ENCODE measurements around the gene ADCY4.
"Not testable (repeated sequence)": the region's sequence is repeated elsewhere in the genome, so short reads cannot be mapped to it uniquely, and the experiment has no call there.

ADCY4 gene

DNA sequence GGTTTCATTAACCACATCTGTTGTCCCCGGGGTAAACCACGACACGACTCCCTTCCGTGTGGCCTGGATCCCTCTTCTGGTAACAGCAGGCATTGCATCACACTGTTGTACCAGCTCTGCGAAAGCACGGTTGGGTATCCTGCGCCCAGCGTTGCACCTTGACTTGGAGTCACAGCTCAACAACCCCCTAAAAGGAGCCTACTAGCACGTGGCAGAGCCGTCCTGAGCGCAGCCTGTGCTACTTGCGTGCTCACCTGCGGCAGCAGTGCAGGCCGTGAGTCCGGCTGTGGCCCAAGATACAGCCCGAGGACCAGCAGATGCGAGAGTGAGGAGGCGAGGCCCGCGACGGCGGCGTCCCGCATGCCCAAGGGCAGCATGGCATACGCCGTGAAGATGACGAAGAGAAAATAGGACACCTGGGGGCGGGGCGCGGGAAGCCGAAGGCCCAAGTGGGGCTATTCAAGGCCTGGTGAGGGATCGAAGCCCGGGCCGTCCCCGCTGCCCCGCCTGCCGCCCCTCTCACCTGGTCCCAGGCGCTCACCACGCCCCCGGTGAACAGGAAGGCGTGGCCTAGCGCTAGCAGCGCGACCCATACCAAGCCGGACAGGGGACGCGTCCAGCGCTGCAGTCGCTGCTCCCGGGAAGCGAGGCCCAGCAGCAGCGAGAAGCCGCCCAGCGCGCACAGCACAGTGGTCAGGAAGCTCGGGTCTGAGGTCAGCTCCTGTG lies 2.4 kb downstream of the ADCY4 start:
- Histone ChIP-seq H3K27me3 (replicated peaks in 2 of 5; ENCODE audit: control insufficient read depth in 4 of 5, insufficient read depth in 5 of 5, low read length in 4 of 5) (peaks cover 0 to 34% (median 10%) of the 10 kb centered on the region in 5 experiments), H3K9me3 (ENCODE audit: control extremely low read depth in 1 of 5, control insufficient read depth in 4 of 5, insufficient read depth in 2 of 5, low read depth in 1 of 5, low read length in 4 of 5) (no peaks in the 10 kb centered on the region), H3K36me3 (ENCODE audit: control insufficient read depth in 4 of 4, insufficient read depth in 4 of 4, low read length in 3 of 4) (peaks cover 0 to 12% (median 7%) of the 10 kb centered on the region in 4 experiments), H3K4me3 (ENCODE audit: control insufficient read depth in 1 of 7, extremely low read depth in 1 of 7, insufficient read depth in 4 of 7, low read depth in 2 of 7, low read length in 6 of 7) (peak overlapping the region in 6 of 7 experiments; percentile 19 to 63 (median 30)), H3K27ac (ENCODE audit: insufficient read depth in 1 of 2, low read depth in 1 of 2, low read length in 2 of 2, poor library complexity in 1 of 2, severe bottlenecking in 2 of 2) (no peak overlapping the region), H3K4me1 (ENCODE audit: control extremely low read depth in 1 of 4, control insufficient read depth in 4 of 4, insufficient read depth in 4 of 4, low read length in 3 of 4) (peaks cover 15 to 71% (median 68%) of the 10 kb centered on the region in 4 experiments)
- 4% methylated on average over 51 of the region's 56 CpGs for WGBS (ENCODE audit: insufficient coverage)
- DNase-seq = peak; percentile 89 to 95 (median 94)
- CTCF ChIA-PET = interaction anchor here (0.6 to 21.7 kb wide), 25 partner anchors 8 to 119 kb away, joined by 3 to 488 read pairs (median 6); partner anchors contain the start of genes CBLN3, CHMP4A, CIDEB and DHRS1
- POLR2A ChIA-PET = interaction anchor here (0.7 to 2.1 kb wide), 7 partner anchors 11 to 104 kb away, joined by 3 to 8 read pairs (median 4); no protein-coding TSS in a partner anchor

DNA sequence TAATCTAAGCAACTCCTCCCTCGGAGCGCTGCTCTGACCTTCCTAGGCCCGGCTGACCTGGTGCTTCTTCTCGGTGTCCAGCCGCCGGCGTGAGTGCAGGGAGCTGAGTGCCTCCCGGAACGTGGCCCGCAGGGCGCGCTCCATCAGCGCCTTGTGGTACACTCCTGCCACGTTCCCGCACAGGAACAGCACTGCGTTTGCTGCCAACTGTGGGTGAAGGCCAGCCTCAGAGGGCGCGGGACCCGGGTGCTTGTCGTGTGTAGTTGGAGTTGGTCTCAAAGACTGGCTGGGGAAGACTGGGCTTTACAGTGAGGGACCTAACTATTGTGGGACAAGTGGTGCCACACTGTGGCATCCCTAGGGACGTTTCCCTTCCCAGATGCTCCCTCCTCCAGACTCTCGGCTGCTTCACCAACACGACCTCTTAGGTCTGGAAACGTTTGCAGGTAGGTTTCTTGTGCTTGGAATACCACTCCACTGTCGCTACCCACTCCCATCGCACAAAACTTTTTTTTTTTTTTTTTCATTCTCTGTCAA lies 3.1 kb downstream of the ADCY4 start:
- Histone ChIP-seq H3K36me3 (ENCODE audit: control insufficient read depth in 4 of 4, insufficient read depth in 4 of 4, low read length in 3 of 4) (peaks cover 0 to 6% (median 4%) of the 10 kb centered on the region in 4 experiments), H3K4me1 (ENCODE audit: control extremely low read depth in 1 of 4, control insufficient read depth in 4 of 4, insufficient read depth in 4 of 4, low read length in 3 of 4) (peaks cover 19 to 77% (median 72%) of the 10 kb centered on the region in 4 experiments), H3K9me3 (ENCODE audit: control extremely low read depth in 1 of 5, control insufficient read depth in 4 of 5, insufficient read depth in 2 of 5, low read depth in 1 of 5, low read length in 4 of 5) (no peaks in the 10 kb centered on the region), H3K27me3 (replicated peaks in 2 of 5; ENCODE audit: control insufficient read depth in 4 of 5, insufficient read depth in 5 of 5, low read length in 4 of 5) (peaks cover 0 to 34% (median 10%) of the 10 kb centered on the region in 5 experiments), H3K4me3 (ENCODE audit: control insufficient read depth in 1 of 7, extremely low read depth in 1 of 7, insufficient read depth in 4 of 7, low read depth in 2 of 7, low read length in 6 of 7) (peak overlapping the region in 2 of 7 experiments; percentile 40 to 63), H3K27ac (ENCODE audit: insufficient read depth in 1 of 2, low read depth in 1 of 2, low read length in 2 of 2, poor library complexity in 1 of 2, severe bottlenecking in 2 of 2) (no peak overlapping the region)
- ChIA-PET CTCF (interaction anchor here (0.8 to 21.7 kb wide), 14 partner anchors 7 to 101 kb away, joined by 3 to 488 read pairs (median 8); partner anchors contain the start of genes CBLN3, CIDEB, DHRS1 and KHNYN), POLR2A (interaction anchor here (0.6 to 2.1 kb wide), 4 partner anchors 10 to 37 kb away, joined by 3 to 5 read pairs (median 3); no protein-coding TSS in a partner anchor)
- no peak for DNase-seq
- 66% methylated on average over 25 of the region's 26 CpGs for WGBS (ENCODE audit: insufficient coverage)

GRCh38 chr14:24330973-24331674 lies 3.7 kb downstream of the ADCY4 start:
- H3K4me1 ChIP-seq (ENCODE audit: control extremely low read depth in 1 of 4, control insufficient read depth in 4 of 4, insufficient read depth in 4 of 4, low read length in 3 of 4) = peaks cover 14 to 77% (median 74%) of the 10 kb centered on the region in 4 experiments
- 96% methylated on average over 8 of the region's 10 CpGs for WGBS (ENCODE audit: insufficient coverage)
- ChIA-PET POLR2A (interaction anchor here (0.6 to 2.1 kb wide), 4 partner anchors 10 to 37 kb away, joined by 3 to 5 read pairs (median 3); no protein-coding TSS in a partner anchor), CTCF (interaction anchor here (0.8 to 21.7 kb wide), 13 partner anchors 10 to 101 kb away, joined by 3 to 488 read pairs (median 4); partner anchors contain the start of genes CBLN3, CIDEB, DHRS1 and KHNYN)
- DNase-seq = no peak
- H3K27me3 ChIP-seq (replicated peaks in 2 of 5; ENCODE audit: control insufficient read depth in 4 of 5, insufficient read depth in 5 of 5, low read length in 4 of 5) = peaks cover 0 to 34% (median 10%) of the 10 kb centered on the region in 5 experiments
- H3K36me3 ChIP-seq (ENCODE audit: control insufficient read depth in 4 of 4, insufficient read depth in 4 of 4, low read length in 3 of 4) = peaks cover 0 to under 1% (median under 1%) of the 10 kb centered on the region in 4 experiments
- no peak overlapping the region for H3K27ac ChIP-seq (ENCODE audit: insufficient read depth in 1 of 2, low read depth in 1 of 2, low read length in 2 of 2, poor library complexity in 1 of 2, severe bottlenecking in 2 of 2)
- H3K4me3 ChIP-seq (ENCODE audit: control insufficient read depth in 1 of 7, extremely low read depth in 1 of 7, insufficient read depth in 4 of 7, low read depth in 2 of 7, low read length in 6 of 7) = no peak overlapping the region
- no peaks in the 10 kb centered on the region for H3K9me3 ChIP-seq (ENCODE audit: control extremely low read depth in 1 of 5, control insufficient read depth in 4 of 5, insufficient read depth in 2 of 5, low read depth in 1 of 5, low read length in 4 of 5)

- peaks cover 0 to 26% (median 10%) of the 10 kb centered on the region in 5 experiments for H3K27me3 ChIP-seq (replicated peaks in 2 of 5; ENCODE audit: control insufficient read depth in 4 of 5, insufficient read depth in 5 of 5, low read length in 4 of 5)
- no peak overlapping the region for H3K4me3 ChIP-seq (ENCODE audit: control insufficient read depth in 1 of 7, extremely low read depth in 1 of 7, insufficient read depth in 4 of 7, low read depth in 2 of 7, low read length in 6 of 7)
- WGBS (ENCODE audit: insufficient coverage) = 46% methylated on average over 9 of the region's 9 CpGs
- no peaks in the 10 kb centered on the region for H3K36me3 ChIP-seq (ENCODE audit: control insufficient read depth in 4 of 4, insufficient read depth in 4 of 4, low read length in 3 of 4)
- peaks cover 12 to 76% (median 69%) of the 10 kb centered on the region in 4 experiments for H3K4me1 ChIP-seq (ENCODE audit: control extremely low read depth in 1 of 4, control insufficient read depth in 4 of 4, insufficient read depth in 4 of 4, low read length in 3 of 4)
- no peak overlapping the region for H3K27ac ChIP-seq (ENCODE audit: insufficient read depth in 1 of 2, low read depth in 1 of 2, low read length in 2 of 2, poor library complexity in 1 of 2, severe bottlenecking in 2 of 2)
- CTCF ChIA-PET = interaction anchor here (1.0 to 21.7 kb wide), 4 partner anchors 9 to 103 kb away, joined by 3 to 488 read pairs (median 197); partner anchors contain the start of genes CBLN3, CIDEB, DHRS1 and KHNYN
- no peaks in the 10 kb centered on the region for H3K9me3 ChIP-seq (ENCODE audit: control extremely low read depth in 1 of 5, control insufficient read depth in 4 of 5, insufficient read depth in 2 of 5, low read depth in 1 of 5, low read length in 4 of 5)
- POLR2A ChIA-PET = interaction anchor here (0.5 to 1.0 kb wide), 2 partner anchors 53 to 77 kb away, joined by 3 read pairs; no protein-coding TSS in a partner anchor
- peak in 2 of 3 donors; percentile 79 to 87 for DNase-seq
Measured at GRCh38 chr14:24329736-24330135, 5.1 kb downstream of the ADCY4 start.

GRCh38 chr14:24329073-24329663 lies 5.7 kb downstream of the ADCY4 start:
- DNase-seq = no peak
- H3K4me1 ChIP-seq (ENCODE audit: control extremely low read depth in 1 of 4, control insufficient read depth in 4 of 4, insufficient read depth in 4 of 4, low read length in 3 of 4) = peaks cover 12 to 76% (median 63%) of the 10 kb centered on the region in 4 experiments
- CTCF ChIA-PET = interaction anchor here (1.0 to 21.7 kb wide), 5 partner anchors 10 to 103 kb away, joined by 3 to 488 read pairs (median 4); partner anchors contain the start of genes CBLN3, CIDEB, DHRS1 and KHNYN
- POLR2A ChIA-PET = interaction anchor here (0.5 to 1.0 kb wide), 2 partner anchors 54 to 76 kb away, joined by 3 read pairs; no protein-coding TSS in a partner anchor
- no peaks in the 10 kb centered on the region for H3K36me3 ChIP-seq (ENCODE audit: control insufficient read depth in 4 of 4, insufficient read depth in 4 of 4, low read length in 3 of 4)
- WGBS (ENCODE audit: insufficient coverage) = 96% methylated on average over 8 of the region's 12 CpGs
- H3K9me3 ChIP-seq (ENCODE audit: control extremely low read depth in 1 of 5, control insufficient read depth in 4 of 5, insufficient read depth in 2 of 5, low read depth in 1 of 5, low read length in 4 of 5) = no peaks in the 10 kb centered on the region
- peaks cover 0 to 20% (median 10%) of the 10 kb centered on the region in 5 experiments for H3K27me3 ChIP-seq (replicated peaks in 2 of 5; ENCODE audit: control insufficient read depth in 4 of 5, insufficient read depth in 5 of 5, low read length in 4 of 5)
- peak overlapping the region in 1 of 7 experiments; percentile 0 for H3K4me3 ChIP-seq (ENCODE audit: control insufficient read depth in 1 of 7, extremely low read depth in 1 of 7, insufficient read depth in 4 of 7, low read depth in 2 of 7, low read length in 6 of 7)
- H3K27ac ChIP-seq (ENCODE audit: insufficient read depth in 1 of 2, low read depth in 1 of 2, low read length in 2 of 2, poor library complexity in 1 of 2, severe bottlenecking in 2 of 2) = no peak overlapping the region

DNA sequence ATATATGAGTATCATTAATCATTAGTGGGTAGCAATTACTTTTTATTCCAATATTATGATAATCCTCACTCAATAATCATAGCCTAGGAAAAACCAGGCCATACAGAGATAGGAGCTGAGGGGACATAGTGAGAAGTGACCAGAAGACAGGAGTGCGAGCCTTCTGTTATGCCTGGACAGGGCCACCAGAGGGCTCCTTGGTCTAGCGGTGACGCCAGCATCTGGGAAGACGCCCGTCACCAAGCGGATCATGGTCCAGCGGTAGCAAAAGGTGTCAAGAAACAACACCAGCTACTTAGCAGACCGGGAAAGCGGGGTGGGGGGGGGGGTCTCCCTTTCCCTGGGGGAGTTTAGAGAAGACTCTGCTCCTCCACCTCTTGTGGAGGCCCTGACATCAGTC lies 7.0 kb downstream of the ADCY4 start:
- DNase-seq; H3K9me3 ChIP-seq (ENCODE audit: control extremely low read depth in 1 of 5, control insufficient read depth in 4 of 5, insufficient read depth in 2 of 5, low read depth in 1 of 5, low read length in 4 of 5); H3K27ac ChIP-seq (ENCODE audit: insufficient read depth in 1 of 2, low read depth in 1 of 2, low read length in 2 of 2, poor library complexity in 1 of 2, severe bottlenecking in 2 of 2); H3K4me3 ChIP-seq (ENCODE audit: control insufficient read depth in 1 of 7, extremely low read depth in 1 of 7, insufficient read depth in 4 of 7, low read depth in 2 of 7, low read length in 6 of 7); H3K36me3 ChIP-seq (ENCODE audit: control insufficient read depth in 4 of 4, insufficient read depth in 4 of 4, low read length in 3 of 4); H3K27me3 ChIP-seq (replicated peaks in 2 of 5; ENCODE audit: control insufficient read depth in 4 of 5, insufficient read depth in 5 of 5, low read length in 4 of 5); POLR2A ChIA-PET: not testable (repeated sequence)
- no CpG with 5 or more reads among the region's 9 CpGs for WGBS (ENCODE audit: insufficient coverage)
- peaks cover 9 to 65% (median 51%) of the 10 kb centered on the region in 4 experiments for H3K4me1 ChIP-seq (ENCODE audit: control extremely low read depth in 1 of 4, control insufficient read depth in 4 of 4, insufficient read depth in 4 of 4, low read length in 3 of 4)
- CTCF ChIA-PET = interaction anchor here (0.9 to 21.7 kb wide), 8 partner anchors 11 to 105 kb away, joined by 3 to 488 read pairs (median 4); partner anchors contain the start of genes CBLN3, CIDEB, DHRS1 and KHNYN

Data from common myeloid progenitor, CD34-positive (primary cell).